Right cardiac atrium (tissue), 5 donors: ENCODE data around the gene RAPGEF4. TPM values are rescaled to one million over a fixed set of nuclear protein-coding genes. Genes with fewer than 3 reads are reported as not detected.
"Not testable (repeated sequence)": the region's sequence is repeated elsewhere in the genome, so short reads cannot be mapped to it uniquely, and the experiment has no call there.

Source experiments
- ATAC-seq, 2 donors: fragments of 200-7000 bp; cut with Tn5 transposase; one replicate each; pipeline versions ENCODE4 v1.8.0 to v1.9.1; 2020; ENCODE audit warnings: moderate library complexity in 2 of 2, mild to moderate bottlenecking in 1 of 2
- DNase-seq, 3 donors: peaks; one replicate each; pipeline ENCODE4 v3.0.0-alpha.2; 2020
- H3K27ac ChIP-seq: one replicate; pipeline ENCODE4 v1.5.1; 2013; ENCODE audit warnings: mild to moderate bottlenecking, low read length, control low read depth, moderate library complexity
- H3K27me3 ChIP-seq: one replicate; pipeline ENCODE4 v1.6.1; 2013; ENCODE audit not compliant: control insufficient read depth, insufficient read depth
- H3K4me1 ChIP-seq: one replicate; pipeline ENCODE4 v1.6.1; 2013; ENCODE audit warnings: low read length; ENCODE audit not compliant: control insufficient read depth, insufficient read depth
- H3K4me3 ChIP-seq: one replicate; pipeline ENCODE4 v1.5.1; 2013; ENCODE audit warnings: low read length, control low read depth
- H3K9me3 ChIP-seq: one replicate; pipeline ENCODE4 v1.6.1; 2013; ENCODE audit warnings: low read length; ENCODE audit not compliant: control insufficient read depth
- WGBS: extraction: QIAGEN DNeasy Blood & Tissue Kit; methylation state at CpG from one replicate; pipeline ENCODE4 v1.1.7; 2013; 5-methylcytosine and 5-hydroxymethylcytosine counted together
- intact Hi-C, 4 donors: fragments of 100-400 bp; cut with DNase I; formaldehyde crosslinking; loops; one replicate each; pipeline versions ENCODE4 v1.11.0 to v1.14.0; 2022 to 2023
- polyA plus RNA-seq: library from polyadenylated mRNA; stranded (reverse); fragments of 200-250 nt; gene quantifications from one replicate; pipeline ENCODE4 v1.2.3, GENCODE V29; 2013
- total RNA-seq, 4 donors: library from RNA; stranded (reverse); fragmentation: NEBNext Ultra II Directional; extraction: Animal tissue kit (Norgen Biotek cat#: 25700); gene quantifications; one replicate each; pipeline ENCODE4 v1.2.1, GENCODE V29; 2021
- donor health status: healthy with polysubstance abuse.
- donor health status: DM: no; HTN: yes; CAD: no.
- donor health status: DM: no; HTN: no; CAD: no.
- donor health status: DM: no; HTN: yes; CAD: no; lungs with severe emphysema.
- donor health status: DM: yes; HTN: yes; CAD: no.

Gene RAPGEF4
- total and polyA plus RNA-seq, 5 donors = 5.9 to 11.3 (median 8.8) TPM

GRCh38 chr2:172774302-172774701 is 38.7 kb downstream of the RAPGEF4 start:
- intact Hi-C loops = no loop called here
- DNase-seq = no peak
- H3K4me3 ChIP-seq = no peak overlapping the region
- no peak for ATAC-seq
- H3K4me1 ChIP-seq = no peaks in the 10 kb centered on the region
- no peaks in the 10 kb centered on the region for H3K27me3 ChIP-seq
- no peak overlapping the region for H3K27ac ChIP-seq
- H3K9me3 ChIP-seq = no peaks in the 10 kb centered on the region

- no peaks in the 10 kb centered on the region for H3K4me1 ChIP-seq
- H3K27me3 ChIP-seq = no peaks in the 10 kb centered on the region
- intact Hi-C loops = no loop called here
- WGBS = 97% methylated on average over 1 of the region's 1 CpG
- DNase-seq = no peak
- no peak overlapping the region for H3K27ac ChIP-seq
- no peaks in the 10 kb centered on the region for H3K9me3 ChIP-seq
- no peak for ATAC-seq
- no peak overlapping the region for H3K4me3 ChIP-seq
Observed at GRCh38 chr2:172775319-172775718, 39.7 kb downstream of the RAPGEF4 start.

DNA sequence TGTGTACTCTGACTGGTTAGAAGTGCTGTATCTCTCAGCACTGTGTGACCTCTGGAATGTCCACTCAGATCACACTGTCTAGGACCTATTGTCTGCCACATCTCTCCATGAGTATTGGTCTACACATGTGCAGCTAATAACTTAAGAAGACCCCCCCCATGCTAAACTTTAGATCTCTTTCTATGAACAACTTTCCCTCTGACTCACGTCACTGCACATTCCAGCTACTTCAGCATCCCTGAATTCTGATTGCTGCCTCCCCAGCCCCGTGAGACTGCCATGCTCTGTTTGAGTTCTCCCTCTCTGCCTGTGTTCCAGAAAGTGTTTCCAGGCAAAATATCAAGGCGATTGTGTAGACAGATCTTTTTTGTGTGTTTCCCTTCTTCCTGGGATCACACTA is 41.8 kb downstream of the RAPGEF4 start:
- H3K4me1 ChIP-seq = no peaks in the 10 kb centered on the region
- ATAC-seq = no peak
- no peaks in the 10 kb centered on the region for H3K9me3 ChIP-seq
- 66% methylated on average over 3 of the region's 3 CpGs for WGBS
- H3K4me3 ChIP-seq = no peak overlapping the region
- no peak overlapping the region for H3K27ac ChIP-seq
- no peak for DNase-seq
- intact Hi-C loops = no loop called here
- H3K27me3 ChIP-seq = no peaks in the 10 kb centered on the region

- 77% methylated on average over 6 of the region's 6 CpGs for WGBS
- Histone ChIP-seq H3K27me3 (no peaks in the 10 kb centered on the region), H3K27ac (no peak overlapping the region), H3K4me3 (no peak overlapping the region), H3K9me3 (no peaks in the 10 kb centered on the region), H3K4me1 (peaks cover 3% of the 10 kb centered on the region)
- intact Hi-C loops = no loop called here
- DNase-seq (no peak), ATAC-seq (no peak)
Observed at GRCh38 chr2:172782506-172783164, 47.0 kb downstream of the RAPGEF4 start.

GRCh38 chr2:172783165-172783898 is 47.7 kb downstream of the RAPGEF4 start:
- H3K4me1 ChIP-seq = peaks cover 3% of the 10 kb centered on the region
- DNase-seq = no peak
- H3K9me3 ChIP-seq = no peaks in the 10 kb centered on the region
- H3K27ac ChIP-seq = no peak overlapping the region
- H3K4me3 ChIP-seq = no peak overlapping the region
- no peaks in the 10 kb centered on the region for H3K27me3 ChIP-seq
- peak; percentile 39 to 55 for ATAC-seq
- intact Hi-C loops = no loop called here
- 39% methylated on average over 9 of the region's 9 CpGs for WGBS

DNA sequence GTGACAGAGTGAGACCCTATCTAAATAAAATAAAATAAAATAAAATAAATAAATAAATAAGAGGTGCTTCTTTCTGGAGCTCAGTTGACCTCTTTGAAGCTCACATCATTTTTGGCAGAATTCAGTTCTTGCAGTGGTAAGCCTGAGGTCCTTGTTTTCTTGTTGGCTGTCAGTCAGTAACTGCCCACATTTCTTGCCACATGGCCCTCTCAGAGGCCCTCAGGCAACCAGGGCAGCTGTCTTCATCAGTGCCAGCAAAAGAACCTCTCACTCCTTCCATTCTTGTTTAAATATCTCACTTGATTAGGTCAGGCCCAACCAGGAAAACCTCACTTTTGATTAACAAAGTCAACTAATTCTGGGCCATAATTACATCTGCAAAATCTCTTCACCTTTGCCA is 53.2 kb downstream of the RAPGEF4 start:
- intact Hi-C loops = no loop called here
- H3K4me3 ChIP-seq = no peak overlapping the region
- H3K27ac ChIP-seq = no peak overlapping the region
- no peaks in the 10 kb centered on the region for H3K9me3 ChIP-seq
- DNase-seq (no peak), ATAC-seq (no peak)
- no peaks in the 10 kb centered on the region for H3K4me1 ChIP-seq
- H3K27me3 ChIP-seq = no peaks in the 10 kb centered on the region

DNA sequence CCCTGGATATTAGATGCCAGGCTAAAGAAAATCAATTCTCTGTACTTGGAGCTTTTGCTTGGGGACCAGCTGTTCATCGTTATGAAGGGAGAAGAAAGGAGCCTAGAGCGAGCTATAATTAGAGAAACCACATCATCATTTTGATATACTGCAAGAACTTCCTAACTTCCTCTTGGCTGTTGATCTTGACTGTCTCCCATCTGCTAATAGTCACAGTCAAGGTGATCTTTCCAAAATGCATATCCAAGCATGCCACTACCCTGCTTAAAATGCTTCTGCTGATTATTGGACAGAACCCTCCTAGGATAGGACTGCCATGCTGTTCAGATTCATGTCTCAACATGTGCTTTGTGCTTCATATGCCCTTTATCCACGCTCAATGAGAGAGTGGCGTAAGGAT is 54.8 kb downstream of the RAPGEF4 start:
- ATAC-seq = no peak
- no peak overlapping the region for H3K27ac ChIP-seq
- DNase-seq = no peak

DNA sequence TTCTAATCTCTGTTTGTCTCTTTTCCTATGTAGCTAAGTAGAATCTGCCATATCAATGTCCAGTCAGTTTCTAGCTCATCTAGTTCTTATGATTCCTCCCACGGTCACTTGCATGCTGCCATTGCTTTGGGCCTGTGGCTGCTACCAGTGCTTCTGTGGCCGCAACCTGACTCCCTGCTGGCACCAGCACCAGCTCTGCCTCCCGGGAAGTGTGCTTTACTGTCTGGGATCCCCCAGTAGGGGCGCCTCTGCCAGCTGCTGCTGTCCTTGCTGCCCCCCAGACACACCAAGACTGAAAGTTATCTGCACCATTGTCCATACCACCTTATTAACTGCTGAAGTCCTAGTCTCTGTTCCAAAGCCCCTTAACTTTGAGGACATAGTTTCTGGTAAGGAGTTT is 56.3 kb downstream of the RAPGEF4 start:
- ATAC-seq (no peak), DNase-seq (no peak)
- intact Hi-C loops = no loop called here
- Histone ChIP-seq H3K9me3 (no peaks in the 10 kb centered on the region), H3K27me3 (no peaks in the 10 kb centered on the region), H3K27ac (no peak overlapping the region), H3K4me3 (no peak overlapping the region), H3K4me1 (no peaks in the 10 kb centered on the region)
- 82% methylated on average over 4 of the region's 4 CpGs for WGBS

More for the DNA sequence above, 54.8 kb downstream of the RAPGEF4 start:
- Histone ChIP-seq H3K4me1 (no peaks in the 10 kb centered on the region), H3K9me3 (no peaks in the 10 kb centered on the region), H3K4me3 (no peak overlapping the region), H3K27me3 (no peaks in the 10 kb centered on the region)
- intact Hi-C loops = no loop called here
- 42% methylated on average over 4 of the region's 4 CpGs for WGBS

- no peaks in the 10 kb centered on the region for H3K27me3 ChIP-seq
- no peak overlapping the region for H3K27ac ChIP-seq
- no peak overlapping the region for H3K4me3 ChIP-seq
- intact Hi-C loops = no loop called here
- ATAC-seq (no peak), DNase-seq (no peak)
- no peaks in the 10 kb centered on the region for H3K4me1 ChIP-seq
- no peaks in the 10 kb centered on the region for H3K9me3 ChIP-seq
Observed at GRCh38 chr2:172792711-172793110, 57.1 kb downstream of the RAPGEF4 start.

- H3K4me3 ChIP-seq, H3K27ac ChIP-seq, ATAC-seq, H3K27me3 ChIP-seq, H3K9me3 ChIP-seq, intact Hi-C loops, DNase-seq, H3K4me1 ChIP-seq: not testable (repeated sequence)
- 100% methylated on average over 1 of the region's 1 CpG for WGBS
Observed at GRCh38 chr2:172803308-172803707, 67.7 kb downstream of the RAPGEF4 start.

DNA sequence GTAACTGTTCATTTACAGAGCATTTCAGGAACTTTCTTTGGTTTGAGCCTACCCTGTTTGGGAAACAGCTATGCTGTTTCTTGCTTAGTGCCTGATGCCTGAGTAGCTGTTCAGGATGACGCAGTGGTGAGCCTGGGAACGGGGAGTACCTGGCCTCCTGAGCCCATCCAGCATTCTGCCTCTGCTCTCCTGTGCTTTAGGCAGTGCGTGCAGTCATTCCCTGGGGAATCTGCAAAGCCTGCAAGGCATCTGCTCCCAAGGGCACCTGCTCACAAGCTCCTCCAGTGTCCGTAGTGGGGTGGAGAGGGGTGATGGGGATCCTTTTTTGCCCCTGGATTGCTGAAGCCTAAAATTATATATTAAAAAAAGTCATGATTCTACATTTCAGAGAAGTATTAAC is 68.8 kb downstream of the RAPGEF4 start:
- intact Hi-C loops = no loop called here
- no peak overlapping the region for H3K4me3 ChIP-seq
- ATAC-seq = no peak
- no peak for DNase-seq
- no peak overlapping the region for H3K27ac ChIP-seq
- no peaks in the 10 kb centered on the region for H3K27me3 ChIP-seq
- 82% methylated on average over 4 of the region's 4 CpGs for WGBS
- no peaks in the 10 kb centered on the region for H3K4me1 ChIP-seq
- H3K9me3 ChIP-seq = no peaks in the 10 kb centered on the region
